GM06990 (cell line): ENCODE measurements around the gene MGAT3.

Experiments used
- DNase-seq: peaks from one replicate; pipeline ENCODE4 v3.0.0-alpha.2; 2011; ENCODE audit not compliant: insufficient read length; ENCODE audit errors: extremely low read depth
- H3K27me3 ChIP-seq: replicated peaks from 2 replicates; pipeline ENCODE4 v1.6.0; 2011; ENCODE audit warnings: low read length; ENCODE audit not compliant: control insufficient read depth, insufficient read depth
- H3K36me3 ChIP-seq: 2 replicates; pipeline ENCODE4 v1.5.1; 2011; ENCODE audit warnings: low read length; ENCODE audit not compliant: control insufficient read depth, insufficient read depth
- H3K4me3 ChIP-seq: replicated peaks from 2 replicates; pipeline ENCODE4 v1.5.1; 2011; ENCODE audit warnings: low read depth, mild to moderate bottlenecking, control low read depth, low read length
- CTCF ChIP-seq: IDR thresholded peaks from 2 replicates; pipeline ENCODE4 v1.5.1; 2011; ENCODE audit warnings: low read length, control low read depth, mild to moderate bottlenecking, inconsistent platforms; ENCODE audit not compliant: insufficient read depth, poor library complexity, severe bottlenecking

MGAT3 gene

DNA sequence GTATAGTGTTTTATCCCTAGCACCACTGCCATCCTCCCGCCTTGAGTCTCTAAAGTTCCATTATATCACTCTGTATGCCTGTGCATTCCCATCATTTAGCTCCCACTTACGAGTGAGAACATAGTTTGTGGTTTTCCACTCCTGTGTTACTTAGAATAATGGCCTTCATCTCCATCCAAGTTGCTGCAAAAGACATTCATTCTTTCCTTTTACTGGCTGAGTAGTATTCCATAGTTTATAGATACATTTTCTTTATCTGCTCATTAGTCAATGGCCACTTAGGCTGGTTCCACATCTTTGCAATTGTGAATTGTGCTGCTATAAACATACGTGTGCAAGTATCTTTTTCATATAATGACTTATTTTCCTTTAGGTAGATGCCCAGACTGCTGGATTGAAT lies 32.8 kb upstream of the MGAT3 start:
- no peak overlapping the region for H3K4me3 ChIP-seq
- H3K27me3 ChIP-seq = no peaks in the 10 kb centered on the region
- DNase-seq = no peak
- peaks cover 33% of the 10 kb centered on the region for H3K36me3 ChIP-seq
- no peak for TF ChIP-seq CTCF

GRCh38 chr22:39426380-39427043 lies 30.3 kb upstream of the MGAT3 start:
- TF ChIP-seq CTCF = no peak
- DNase-seq = no peak
- no peaks in the 10 kb centered on the region for H3K27me3 ChIP-seq
- peaks cover 35% of the 10 kb centered on the region for H3K36me3 ChIP-seq
- H3K4me3 ChIP-seq = no peak overlapping the region

- Histone ChIP-seq H3K4me3 (no peak overlapping the region), H3K27me3 (no peaks in the 10 kb centered on the region), H3K36me3 (peaks cover 36% of the 10 kb centered on the region)
- TF ChIP-seq CTCF = no peak
- no peak for DNase-seq
These were observed 28.8 kb upstream of the MGAT3 start for GRCh38 chr22:39427751-39428596.

DNA sequence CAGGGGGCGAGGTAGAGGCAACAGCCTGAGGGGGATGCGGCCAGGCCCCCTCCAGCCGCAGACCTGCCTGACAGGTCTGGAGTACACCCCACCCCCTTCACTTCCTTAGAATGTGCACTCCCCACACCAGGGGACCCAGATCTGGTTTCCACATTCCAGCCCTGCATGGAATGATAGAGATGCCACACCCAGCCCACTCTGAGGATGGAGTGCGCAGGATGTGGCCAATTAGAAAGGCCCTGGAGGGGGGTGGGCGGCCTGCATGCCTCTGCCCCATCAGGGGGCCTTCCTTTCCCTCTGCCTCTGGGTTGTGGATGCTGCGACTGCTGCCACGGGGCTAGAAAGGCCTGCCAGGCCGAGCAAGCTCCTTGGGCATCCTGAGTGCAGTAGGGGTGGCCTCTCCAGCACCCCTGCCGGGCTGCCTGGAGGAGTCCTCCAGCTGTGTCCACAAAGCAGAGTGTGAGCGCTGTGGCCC lies 28.2 kb upstream of the MGAT3 start:
- Histone ChIP-seq H3K4me3 (no peak overlapping the region), H3K36me3 (peaks cover 36% of the 10 kb centered on the region), H3K27me3 (no peaks in the 10 kb centered on the region)
- no peak for TF ChIP-seq CTCF
- DNase-seq = no peak

DNA sequence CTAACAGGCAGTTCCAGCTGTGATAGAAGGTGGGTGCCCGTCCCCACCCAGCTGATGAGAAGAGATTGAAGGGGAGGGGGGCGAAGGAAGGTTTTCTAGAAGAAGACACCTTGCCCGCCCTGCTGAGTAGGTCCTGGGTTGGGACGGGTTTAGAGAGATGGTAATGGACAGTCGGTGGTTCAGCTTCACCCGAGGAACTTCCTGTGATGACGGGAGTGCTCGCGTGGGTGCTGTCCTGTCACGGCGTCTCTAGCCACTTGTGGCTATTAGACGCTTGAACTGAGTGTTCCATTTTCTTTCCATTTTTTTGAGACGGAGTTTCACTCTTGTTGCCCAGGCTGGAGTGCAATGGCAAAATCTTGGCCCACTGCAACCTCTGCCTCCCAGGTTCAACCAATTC lies 27.6 kb upstream of the MGAT3 start:
- Histone ChIP-seq H3K4me3 (no peak overlapping the region), H3K36me3 (peaks cover 39% of the 10 kb centered on the region), H3K27me3 (no peaks in the 10 kb centered on the region)
- TF ChIP-seq CTCF = no peak
- DNase-seq = no peak
